ENCODE data around the gene AFAP1L1.

Gene AFAP1L1

GRCh38 chr5:149317281-149318048 is 45.8 kb downstream of the AFAP1L1 start:
- no peaks in the 10 kb centered on the region for H3K9me3 ChIP-seq (ENCODE audit: control insufficient read depth, low read length)
- H3K4me3 ChIP-seq (ENCODE audit: extremely low read depth, insufficient read depth, low read length, poor library complexity, severe bottlenecking) = no peak overlapping the region
- peaks cover 15% of the 10 kb centered on the region for H3K4me1 ChIP-seq (ENCODE audit: control insufficient read depth, insufficient read depth, low read length, poor library complexity, severe bottlenecking)
- WGBS, 2 experiments (ENCODE audit: insufficient coverage in 2 of 2) = 86 to 88% methylated on average over 8 to 14 of the region's 14 CpGs
- H3K36me3 ChIP-seq (ENCODE audit: control insufficient read depth, insufficient read depth, low read length) = peaks cover 13% of the 10 kb centered on the region
- H3K27ac ChIP-seq (ENCODE audit: low read depth, low read length, severe bottlenecking) = no peak overlapping the region

GRCh38 chr5:149319174-149319573 is 47.5 kb downstream of the AFAP1L1 start:
- H3K9me3 ChIP-seq (ENCODE audit: control insufficient read depth, low read length) = no peaks in the 10 kb centered on the region
- no peak overlapping the region for H3K4me3 ChIP-seq (ENCODE audit: extremely low read depth, insufficient read depth, low read length, poor library complexity, severe bottlenecking)
- H3K36me3 ChIP-seq (ENCODE audit: control insufficient read depth, insufficient read depth, low read length) = peaks cover 14% of the 10 kb centered on the region
- no peak overlapping the region for H3K27ac ChIP-seq (ENCODE audit: low read depth, low read length, severe bottlenecking)
- H3K4me1 ChIP-seq (ENCODE audit: control insufficient read depth, insufficient read depth, low read length, poor library complexity, severe bottlenecking) = peaks cover 15% of the 10 kb centered on the region
- 97 to 100% methylated on average over 3 of the region's 3 CpGs for WGBS, 2 experiments (ENCODE audit: insufficient coverage in 2 of 2)

GRCh38 chr5:149320791-149321330 is 49.2 kb downstream of the AFAP1L1 start:
- Histone ChIP-seq H3K9me3 (ENCODE audit: control insufficient read depth, low read length) (peaks cover 4% of the 10 kb centered on the region), H3K27ac (ENCODE audit: low read depth, low read length, severe bottlenecking) (peak overlapping the region; percentile 72), H3K36me3 (ENCODE audit: control insufficient read depth, insufficient read depth, low read length) (peaks cover 23% of the 10 kb centered on the region), H3K4me3 (ENCODE audit: extremely low read depth, insufficient read depth, low read length, poor library complexity, severe bottlenecking) (no peak overlapping the region), H3K4me1 (ENCODE audit: control insufficient read depth, insufficient read depth, low read length, poor library complexity, severe bottlenecking) (peaks cover 23% of the 10 kb centered on the region)
- 58 to 73% methylated on average over 4 of the region's 4 CpGs for WGBS, 2 experiments (ENCODE audit: insufficient coverage in 2 of 2)

- 79 to 82% methylated on average over 10 to 11 of the region's 12 CpGs for WGBS, 2 experiments (ENCODE audit: insufficient coverage in 2 of 2)
- Histone ChIP-seq H3K4me3 (ENCODE audit: extremely low read depth, insufficient read depth, low read length, poor library complexity, severe bottlenecking) (no peak overlapping the region), H3K9me3 (ENCODE audit: control insufficient read depth, low read length) (peaks cover 4% of the 10 kb centered on the region), H3K36me3 (ENCODE audit: control insufficient read depth, insufficient read depth, low read length) (peaks cover 23% of the 10 kb centered on the region), H3K27ac (ENCODE audit: low read depth, low read length, severe bottlenecking) (no peak overlapping the region), H3K4me1 (ENCODE audit: control insufficient read depth, insufficient read depth, low read length, poor library complexity, severe bottlenecking) (peaks cover 23% of the 10 kb centered on the region)
Observed at GRCh38 chr5:149322518-149322917, 50.9 kb downstream of the AFAP1L1 start.

DNA sequence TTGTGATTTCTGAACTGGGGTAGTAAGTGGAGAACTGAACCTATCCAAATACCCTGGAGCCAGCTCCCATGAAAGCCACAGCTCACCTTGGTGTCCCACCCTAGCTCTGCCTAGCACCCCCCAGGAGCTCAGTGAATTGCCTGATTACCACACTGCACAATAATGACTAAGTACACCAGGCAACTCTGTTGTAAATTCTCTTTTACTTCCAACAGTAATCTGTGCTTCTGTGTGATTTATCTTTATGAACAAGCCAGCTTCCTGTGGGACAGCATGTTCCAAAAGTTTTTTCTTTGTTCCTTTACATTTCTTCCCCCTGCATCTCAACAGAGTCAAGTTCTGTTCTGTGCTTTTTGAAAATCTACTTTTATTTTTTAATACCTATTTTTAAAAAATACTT is 51.6 kb downstream of the AFAP1L1 start:
- Histone ChIP-seq H3K27ac (ENCODE audit: low read depth, low read length, severe bottlenecking) (no peak overlapping the region), H3K9me3 (ENCODE audit: control insufficient read depth, low read length) (peaks cover 4% of the 10 kb centered on the region), H3K4me3 (ENCODE audit: extremely low read depth, insufficient read depth, low read length, poor library complexity, severe bottlenecking) (no peak overlapping the region), H3K4me1 (ENCODE audit: control insufficient read depth, insufficient read depth, low read length, poor library complexity, severe bottlenecking) (peaks cover 23% of the 10 kb centered on the region), H3K36me3 (ENCODE audit: control insufficient read depth, insufficient read depth, low read length) (peaks cover 23% of the 10 kb centered on the region)

DNA sequence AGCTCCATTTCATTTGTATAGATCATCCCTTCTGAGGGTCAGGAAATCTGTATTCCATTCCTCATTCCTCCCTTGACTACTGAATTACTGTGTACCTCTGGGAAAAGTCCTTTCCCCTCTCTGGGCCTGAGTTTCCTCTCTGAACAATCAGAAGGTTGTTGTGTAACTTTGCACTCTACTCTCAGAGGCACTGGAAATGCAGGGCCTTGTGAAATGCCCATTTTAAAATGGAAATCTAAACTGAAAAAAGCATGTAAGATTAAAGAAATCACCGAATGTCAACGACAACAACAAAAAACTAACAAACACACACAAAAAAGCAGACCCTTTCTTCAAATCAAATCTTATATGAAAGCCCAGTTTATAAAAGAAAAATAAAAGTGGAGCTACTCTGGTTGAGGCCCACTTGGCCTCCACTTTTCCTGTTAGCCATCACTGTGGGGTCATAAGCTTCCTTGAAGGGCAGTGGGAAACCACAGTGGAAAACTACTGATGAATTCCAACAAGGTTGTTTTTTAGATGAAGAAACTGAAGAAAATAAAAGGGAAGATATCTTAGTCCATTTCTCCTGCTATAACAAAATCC is 52.1 kb downstream of the AFAP1L1 start:
- peaks cover 23% of the 10 kb centered on the region for H3K4me1 ChIP-seq (ENCODE audit: control insufficient read depth, insufficient read depth, low read length, poor library complexity, severe bottlenecking)
- H3K36me3 ChIP-seq (ENCODE audit: control insufficient read depth, insufficient read depth, low read length) = peaks cover 23% of the 10 kb centered on the region
- H3K9me3 ChIP-seq (ENCODE audit: control insufficient read depth, low read length) = peaks cover 4% of the 10 kb centered on the region
- H3K27ac ChIP-seq (ENCODE audit: low read depth, low read length, severe bottlenecking) = no peak overlapping the region
- no CpG with 5 or more reads among the region's 2 CpGs for WGBS, 2 experiments (ENCODE audit: insufficient coverage in 2 of 2)
- H3K4me3 ChIP-seq (ENCODE audit: extremely low read depth, insufficient read depth, low read length, poor library complexity, severe bottlenecking) = no peak overlapping the region

DNA sequence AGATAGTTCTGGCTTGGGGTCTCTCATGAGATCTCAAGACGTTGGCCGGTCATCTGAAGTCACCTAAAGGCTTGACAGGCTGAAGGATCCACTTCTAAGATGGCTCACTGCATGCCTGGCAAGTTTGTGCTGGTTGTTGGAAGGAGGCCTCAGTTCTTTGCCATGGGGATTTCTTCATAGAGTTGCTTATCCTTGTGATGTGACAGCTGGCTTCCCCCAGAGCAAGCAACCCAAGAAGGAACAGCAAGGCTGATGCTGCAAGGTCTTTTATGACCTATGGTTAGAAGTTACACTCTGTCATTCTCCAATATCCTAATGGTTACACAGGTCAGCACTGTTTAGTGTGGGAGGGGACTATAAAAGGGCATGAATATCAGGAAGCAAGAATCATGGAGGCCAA is 53.0 kb downstream of the AFAP1L1 start:
- WGBS, 2 experiments (ENCODE audit: insufficient coverage in 2 of 2) = 100% methylated on average over 2 of the region's 2 CpGs
- H3K4me1 ChIP-seq (ENCODE audit: control insufficient read depth, insufficient read depth, low read length, poor library complexity, severe bottlenecking) = peaks cover 23% of the 10 kb centered on the region
- peaks cover 22% of the 10 kb centered on the region for H3K36me3 ChIP-seq (ENCODE audit: control insufficient read depth, insufficient read depth, low read length)
- H3K9me3 ChIP-seq (ENCODE audit: control insufficient read depth, low read length) = peaks cover 4% of the 10 kb centered on the region
- no peak overlapping the region for H3K4me3 ChIP-seq (ENCODE audit: extremely low read depth, insufficient read depth, low read length, poor library complexity, severe bottlenecking)
- no peak overlapping the region for H3K27ac ChIP-seq (ENCODE audit: low read depth, low read length, severe bottlenecking)

- H3K9me3 ChIP-seq (ENCODE audit: control insufficient read depth, low read length) = peaks cover 4% of the 10 kb centered on the region
- H3K27ac ChIP-seq (ENCODE audit: low read depth, low read length, severe bottlenecking) = no peak overlapping the region
- peaks cover 21% of the 10 kb centered on the region for H3K4me1 ChIP-seq (ENCODE audit: control insufficient read depth, insufficient read depth, low read length, poor library complexity, severe bottlenecking)
- peaks cover 17% of the 10 kb centered on the region for H3K36me3 ChIP-seq (ENCODE audit: control insufficient read depth, insufficient read depth, low read length)
- no peak overlapping the region for H3K4me3 ChIP-seq (ENCODE audit: extremely low read depth, insufficient read depth, low read length, poor library complexity, severe bottlenecking)
Observed at GRCh38 chr5:149325166-149325735, 53.6 kb downstream of the AFAP1L1 start.

DNA sequence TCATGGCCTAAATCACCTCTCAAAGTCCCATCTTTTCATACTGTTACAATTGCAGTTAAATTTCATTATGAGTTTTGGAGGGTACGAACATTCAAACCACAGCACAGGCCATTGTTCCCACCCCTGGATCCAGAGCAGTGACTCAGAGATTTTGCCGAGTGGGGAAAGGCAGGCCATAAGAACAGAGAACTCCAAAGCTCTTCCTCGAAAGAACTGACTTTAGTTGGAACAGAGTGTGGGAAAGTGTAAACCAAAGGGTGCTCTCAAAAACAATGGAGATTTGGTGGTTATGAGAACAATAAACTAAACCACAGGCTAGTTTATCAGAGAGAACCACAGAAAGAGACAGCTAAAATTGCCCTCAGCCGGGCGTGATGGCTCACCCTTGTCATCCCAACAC is 54.2 kb downstream of the AFAP1L1 start:
- Histone ChIP-seq H3K27ac (ENCODE audit: low read depth, low read length, severe bottlenecking) (no peak overlapping the region), H3K4me3 (ENCODE audit: extremely low read depth, insufficient read depth, low read length, poor library complexity, severe bottlenecking) (no peak overlapping the region), H3K9me3 (ENCODE audit: control insufficient read depth, low read length) (peaks cover 4% of the 10 kb centered on the region), H3K4me1 (ENCODE audit: control insufficient read depth, insufficient read depth, low read length, poor library complexity, severe bottlenecking) (peaks cover 15% of the 10 kb centered on the region), H3K36me3 (ENCODE audit: control insufficient read depth, insufficient read depth, low read length) (peaks cover 16% of the 10 kb centered on the region)
- 94 to 95% methylated on average over 4 of the region's 5 CpGs for WGBS, 2 experiments (ENCODE audit: insufficient coverage in 2 of 2)

DNA sequence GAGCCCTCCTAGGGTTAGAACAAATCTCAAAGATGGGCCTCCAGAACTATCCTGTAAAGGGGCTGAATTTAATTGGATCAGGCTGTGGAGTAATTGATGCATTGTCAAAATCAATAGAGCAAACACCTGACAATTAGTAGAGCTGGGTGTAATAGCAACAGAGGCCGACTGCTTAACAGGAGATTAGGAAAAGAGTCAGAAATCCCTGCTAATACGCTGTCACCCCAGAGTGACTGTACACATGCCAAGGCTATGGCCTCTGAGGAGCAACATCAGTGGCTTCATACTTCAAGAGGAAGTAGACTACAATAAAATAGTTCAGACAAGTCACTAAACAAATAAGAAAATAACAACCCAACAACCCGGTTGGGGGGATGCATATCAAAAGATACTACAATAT is 55.0 kb downstream of the AFAP1L1 start:
- Histone ChIP-seq H3K27ac (ENCODE audit: low read depth, low read length, severe bottlenecking) (no peak overlapping the region), H3K4me3 (ENCODE audit: extremely low read depth, insufficient read depth, low read length, poor library complexity, severe bottlenecking) (no peak overlapping the region), H3K36me3 (ENCODE audit: control insufficient read depth, insufficient read depth, low read length) (peaks cover 16% of the 10 kb centered on the region), H3K4me1 (ENCODE audit: control insufficient read depth, insufficient read depth, low read length, poor library complexity, severe bottlenecking) (peaks cover 8% of the 10 kb centered on the region), H3K9me3 (ENCODE audit: control insufficient read depth, low read length) (peaks cover 4% of the 10 kb centered on the region)
- 87% methylated on average over 3 of the region's 3 CpGs; no CpG with 5 or more reads in 1 of the 2 experiments for WGBS, 2 experiments (ENCODE audit: insufficient coverage in 2 of 2)

DNA sequence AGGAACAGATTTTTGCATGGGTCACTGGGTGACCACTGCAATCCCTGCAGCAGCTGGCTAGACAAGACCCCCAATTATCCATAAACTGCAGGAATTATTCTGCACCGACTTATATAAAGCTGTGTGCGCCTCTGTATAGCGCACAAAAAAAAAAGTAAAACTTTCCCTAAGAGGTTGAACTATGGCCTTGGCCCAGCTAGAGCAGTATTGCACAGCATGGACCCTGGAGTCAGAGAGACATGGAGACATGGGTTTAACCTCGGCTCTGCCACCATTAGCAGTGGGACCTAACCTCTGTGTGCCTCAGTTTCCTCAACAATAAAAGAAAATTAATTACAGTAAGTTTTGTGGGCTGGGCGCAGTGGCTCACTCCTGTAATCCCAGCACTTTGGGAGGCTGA is 56.5 kb downstream of the AFAP1L1 start:
- 93 to 100% methylated on average over 3 to 4 of the region's 5 CpGs for WGBS, 2 experiments (ENCODE audit: insufficient coverage in 2 of 2)

More for the DNA sequence above, 56.5 kb downstream of the AFAP1L1 start:
- H3K9me3 ChIP-seq (ENCODE audit: control insufficient read depth, low read length) = peaks cover 4% of the 10 kb centered on the region
- peaks cover 16% of the 10 kb centered on the region for H3K36me3 ChIP-seq (ENCODE audit: control insufficient read depth, insufficient read depth, low read length)
- no peak overlapping the region for H3K27ac ChIP-seq (ENCODE audit: low read depth, low read length, severe bottlenecking)
- H3K4me1 ChIP-seq (ENCODE audit: control insufficient read depth, insufficient read depth, low read length, poor library complexity, severe bottlenecking) = peaks cover 8% of the 10 kb centered on the region
- H3K4me3 ChIP-seq (ENCODE audit: extremely low read depth, insufficient read depth, low read length, poor library complexity, severe bottlenecking) = no peak overlapping the region
